Smooth muscle cell (in vitro differentiated cells): Measurements from ENCODE around the gene BFAR. TPM values are rescaled to one million over a fixed set of nuclear protein-coding genes. Genes with fewer than 3 reads are reported as not detected.

Source experiments
- polyA plus RNA-seq: library from polyadenylated mRNA; unstranded; fragments of >200 nt; fragmentation: Nextera tagmentation; extraction: Ambion mirVana; gene quantifications from 2 replicates; pipeline ENCODE4 v1.2.1, GENCODE V29; 2016
- small RNA-seq: library from RNA; depleted of rRNA; stranded (forward); fragments of <200 nt; gene quantifications from one replicate; pipeline ENCODE3, GENCODE V24; 2014
- total RNA-seq: library from RNA; depleted of rRNA; stranded (reverse); fragments of >200 nt; gene quantifications from 2 replicates; pipeline ENCODE4 v1.2.3, GENCODE V29; 2014

BFAR gene
- total and polyA plus RNA-seq, 2 experiments from 2014 or later: 35.9 to 82.2 TPM

Small RNA genes lying within 50 kb of the gene (small RNA-seq; reads per million reads assigned to genes)
- gene RN7SL274P: not detected
- not detected for gene RNU7-125P

Other genes with a start within 250 kb of the BFAR start
- gene PARN, start 2.7 kb upstream of the BFAR start, total RNA-seq: 22.9 and 24.6 TPM in 2 replicates
- gene PARN, start 2.7 kb upstream of the BFAR start, polyA plus RNA-seq: 22.2 and 24.8 TPM in 2 replicates
- gene PLA2G10, start 61.4 kb downstream of the BFAR start, total RNA-seq: not detected in 2 replicates
- gene PLA2G10, start 61.4 kb downstream of the BFAR start, polyA plus RNA-seq: 0.59 TPM in 1 of 2 replicates, not detected in the other
- 0.94 and 4.3 TPM in 2 replicates for gene NPIPA3, start 70.5 kb downstream of the BFAR start, total RNA-seq
- gene NPIPA3, start 70.5 kb downstream of the BFAR start, polyA plus RNA-seq: 0.81 and 1.1 TPM in 2 replicates
- gene NPIPA2, start 109.6 kb downstream of the BFAR start, total RNA-seq: 3.9 TPM in 1 of 2 replicates, not detected in the other
- gene NPIPA2, start 109.6 kb downstream of the BFAR start, polyA plus RNA-seq: 3.7 and 7.0 TPM in 2 replicates
- gene NOMO1, start 200.8 kb downstream of the BFAR start, total RNA-seq: 85.7 and 96.0 TPM in 2 replicates
- 74.2 and 91.4 TPM in 2 replicates for gene NOMO1, start 200.8 kb downstream of the BFAR start, polyA plus RNA-seq